NCI-H128 (cell line): Measurements from ENCODE around the gene SIPA1L3.

Source experiments
- DNase-seq: peaks from one replicate; lab custom pipeline; 2025; ENCODE audit not compliant: unreplicated experiment; lab: John Stamatoyannopoulos, UW

Gene SIPA1L3

GRCh38 chr19:37975596-37976515 lies 68.8 kb downstream of the SIPA1L3 start:
- DNase-seq: no peak

DNA sequence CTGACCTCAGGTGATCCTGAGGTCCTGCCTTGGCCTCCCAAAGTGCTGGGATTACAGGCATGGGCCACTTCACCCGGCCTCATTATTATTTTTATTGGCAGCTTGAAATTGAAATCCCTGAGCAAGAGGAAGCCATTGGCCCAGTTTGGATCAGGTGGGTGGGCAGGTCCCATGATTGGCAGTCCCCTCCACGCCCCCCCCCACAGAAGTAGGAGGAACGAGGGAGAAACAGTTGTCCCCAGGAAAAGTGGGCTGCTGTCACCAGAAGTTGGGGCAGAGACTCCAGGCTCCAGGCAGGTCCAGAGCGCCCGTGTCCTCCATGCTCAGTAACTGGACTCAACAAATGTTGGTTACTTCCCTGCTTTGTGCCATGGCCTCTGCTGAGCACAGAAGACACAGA lies 70.4 kb downstream of the SIPA1L3 start:
- DNase-seq: no peak

DNA sequence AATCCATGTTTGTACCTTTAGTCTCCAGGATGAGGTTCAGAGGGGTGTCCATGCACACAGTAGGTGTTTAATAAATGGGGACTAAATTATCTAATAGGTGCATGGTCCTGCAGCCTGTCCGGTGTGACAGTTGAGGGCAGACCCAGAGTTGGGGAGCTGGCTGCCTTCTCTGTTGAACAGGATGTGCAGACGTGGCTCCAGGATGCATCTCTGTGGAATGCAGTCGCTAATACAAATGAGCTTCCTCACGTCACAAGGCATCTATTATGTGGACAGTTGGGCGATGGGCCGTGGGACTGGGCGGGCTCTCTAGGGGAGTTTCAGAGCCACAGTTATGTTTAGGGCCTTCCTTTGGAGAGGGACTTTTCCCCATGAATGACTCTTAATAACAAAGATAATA lies 71.0 kb downstream of the SIPA1L3 start:
- no peak for DNase-seq

DNA sequence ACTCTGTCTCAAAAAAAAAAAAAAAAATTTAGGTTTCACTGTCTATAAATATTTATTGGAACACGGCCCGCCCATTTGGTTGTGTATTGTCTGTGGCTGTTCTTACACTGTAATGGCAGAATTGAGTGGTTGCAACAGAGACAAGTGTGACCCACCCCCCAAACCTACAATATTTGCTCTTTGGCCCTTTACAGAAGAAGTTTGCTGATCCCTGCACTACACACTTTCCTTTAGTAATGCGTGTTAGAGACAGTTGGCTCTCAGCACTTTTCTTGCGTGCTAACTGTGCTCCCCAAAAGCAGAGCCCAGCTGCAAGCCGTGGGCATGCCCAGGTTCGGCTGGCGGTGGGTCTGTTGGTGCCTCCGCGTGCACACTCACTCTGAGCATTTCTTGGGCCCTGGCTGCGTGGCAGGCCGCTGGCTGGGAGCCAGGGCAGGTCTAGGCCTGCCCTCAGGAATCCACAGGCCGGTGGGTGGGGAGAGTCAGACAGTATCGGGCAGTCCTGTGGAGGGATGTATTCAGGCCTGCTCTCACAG lies 72.6 kb downstream of the SIPA1L3 start:
- DNase-seq: no peak

- no peak for DNase-seq
Observed at GRCh38 chr19:37980419-37981170, 73.6 kb downstream of the SIPA1L3 start.

DNA sequence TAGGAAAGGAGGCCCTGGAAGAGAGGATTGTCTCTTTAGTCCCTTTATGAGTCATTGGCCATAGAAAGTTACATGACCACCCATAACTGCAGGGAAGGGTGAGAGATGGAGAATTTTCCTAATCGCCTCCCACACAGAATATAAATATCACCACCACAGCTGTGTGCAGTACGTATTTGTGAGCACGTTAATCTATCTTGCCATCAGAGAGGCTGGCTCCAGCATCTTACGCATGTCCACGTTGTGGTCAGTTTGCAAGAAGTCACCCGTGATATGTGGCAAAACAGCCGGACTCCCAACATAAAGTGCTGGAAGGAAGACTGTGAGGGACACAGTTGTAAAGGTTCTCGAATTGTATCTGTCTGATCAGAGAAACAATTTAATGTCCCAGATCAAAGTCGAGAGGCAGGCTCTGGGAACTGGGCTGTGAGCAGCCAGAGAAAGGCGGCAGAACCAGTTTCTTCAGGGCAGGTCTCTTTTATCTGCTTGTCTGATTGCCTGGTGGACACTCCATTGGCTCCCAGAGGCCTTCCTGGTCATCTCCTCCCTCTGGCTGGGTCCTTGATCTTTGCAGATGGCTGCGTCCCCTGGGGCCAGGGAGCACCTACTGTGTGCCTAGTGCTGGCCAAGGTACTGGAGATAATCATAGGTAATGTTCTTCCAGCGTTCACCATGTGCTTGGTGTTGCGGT lies 74.9 kb downstream of the SIPA1L3 start:
- DNase-seq: no peak

GRCh38 chr19:37982655-37983054 lies 75.6 kb downstream of the SIPA1L3 start:
- no peak for DNase-seq

GRCh38 chr19:37983153-37983552 lies 76.1 kb downstream of the SIPA1L3 start:
- no peak for DNase-seq

DNA sequence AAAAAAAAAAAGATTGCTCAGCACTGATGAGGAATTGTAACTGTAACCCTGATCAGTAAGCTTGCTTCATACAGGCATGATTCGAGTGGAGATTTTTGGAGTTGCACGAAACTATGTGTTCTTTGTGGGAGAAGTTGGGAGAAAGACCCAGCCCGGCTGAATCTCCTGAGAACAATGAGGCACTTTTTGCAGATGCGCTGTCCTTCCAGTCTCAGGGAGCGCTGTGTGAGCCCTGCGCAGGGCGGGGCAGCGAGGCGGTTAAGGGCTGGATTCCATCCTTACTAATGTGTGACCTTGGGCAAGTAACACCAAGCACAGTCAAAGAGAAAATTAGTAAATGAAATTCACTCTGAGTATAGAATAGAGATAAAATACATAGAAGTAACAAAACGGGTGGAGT lies 76.9 kb downstream of the SIPA1L3 start:
- no peak for DNase-seq

DNA sequence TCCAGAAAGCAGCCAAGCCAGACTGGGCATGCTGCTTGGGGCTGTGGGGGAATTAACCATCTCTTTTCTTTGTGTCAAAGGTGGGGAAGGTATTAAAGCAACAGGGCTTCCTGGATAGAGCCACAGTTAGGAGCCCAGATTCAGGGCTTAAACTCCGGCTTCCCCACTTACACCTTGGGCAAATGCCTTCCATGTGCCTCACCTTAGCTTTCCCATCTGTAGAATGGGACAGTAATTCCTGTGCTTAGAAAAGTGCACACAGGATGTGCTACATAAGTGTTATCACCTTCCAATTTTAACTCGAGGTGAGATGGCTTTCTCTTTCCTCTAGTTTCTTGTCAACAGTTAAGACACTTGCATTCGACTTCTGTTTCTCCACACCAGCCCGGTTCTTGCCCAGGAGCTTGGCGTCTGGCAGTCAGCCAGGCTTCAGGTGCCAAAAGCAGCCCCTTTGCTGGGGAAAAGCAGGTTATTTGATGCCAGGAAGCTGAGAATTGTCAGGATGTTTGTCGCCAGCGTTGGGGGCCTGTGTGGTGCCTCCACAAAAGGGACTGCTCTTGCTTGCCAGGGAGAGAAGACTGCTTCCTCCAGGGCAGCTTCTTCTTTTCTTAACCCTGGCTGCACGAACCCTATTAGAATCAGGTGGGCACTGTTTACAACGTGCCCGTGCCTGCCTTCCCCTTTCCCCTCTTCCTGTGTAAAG lies 79.2 kb downstream of the SIPA1L3 start:
- no peak for DNase-seq

- DNase-seq: no peak
Observed at GRCh38 chr19:37987356-37988332, 80.6 kb downstream of the SIPA1L3 start.

- no peak for DNase-seq
Observed at GRCh38 chr19:37988758-37989635, 82.0 kb downstream of the SIPA1L3 start.

DNA sequence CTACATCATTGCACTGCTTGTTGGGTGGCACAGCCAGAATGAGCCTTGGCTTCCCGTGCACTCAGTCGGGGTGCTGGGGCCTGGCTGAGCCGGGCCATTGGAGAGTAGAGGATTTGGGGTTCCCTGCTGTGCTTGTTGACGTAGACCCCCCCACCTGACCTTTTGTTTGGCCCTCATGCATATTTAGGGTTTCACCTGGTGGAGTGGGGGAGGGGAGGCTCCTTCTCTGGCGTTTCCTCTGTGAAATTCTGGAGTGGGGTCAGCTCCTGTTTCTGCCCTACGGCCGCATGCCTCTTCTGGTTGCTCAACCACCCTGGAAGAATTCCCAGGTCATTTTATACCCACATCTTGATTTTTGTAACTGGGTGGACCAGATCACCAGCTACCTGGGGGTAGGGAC lies 82.8 kb downstream of the SIPA1L3 start:
- DNase-seq: no peak

GRCh38 chr19:37990362-37990761 lies 83.4 kb downstream of the SIPA1L3 start:
- DNase-seq: no peak

DNA sequence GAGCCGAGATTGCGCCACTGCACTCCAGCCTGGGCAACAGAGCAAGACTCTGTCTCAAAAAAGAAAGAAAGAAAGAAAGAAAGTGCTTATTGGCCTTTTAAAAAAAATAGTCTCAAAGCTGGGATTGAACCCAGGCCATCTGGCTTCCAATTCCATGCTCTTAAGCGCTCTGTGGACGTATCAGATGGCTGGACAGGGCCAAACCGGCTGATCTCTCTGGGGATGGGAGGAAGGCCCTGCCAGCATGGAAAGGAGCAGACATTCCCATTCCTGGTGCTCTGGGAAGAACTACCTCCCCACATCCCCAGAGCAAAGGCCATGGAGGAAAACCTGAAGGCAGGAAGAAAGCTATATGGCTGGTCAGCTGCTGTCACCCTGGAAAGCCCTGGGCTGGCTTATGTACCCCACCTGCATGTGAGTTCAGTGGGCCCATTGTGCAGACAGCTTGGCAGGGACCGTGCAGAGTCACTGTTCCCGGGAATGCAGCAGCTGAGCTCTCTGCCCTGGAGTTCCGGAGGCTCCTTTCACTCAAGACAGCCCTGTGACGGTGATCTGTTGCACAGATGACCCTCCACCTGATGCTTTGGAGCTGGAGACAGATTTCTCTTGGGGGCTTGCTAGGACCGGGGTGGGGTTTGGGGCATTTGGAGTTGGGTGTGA lies 84.3 kb downstream of the SIPA1L3 start:
- DNase-seq: no peak

DNA sequence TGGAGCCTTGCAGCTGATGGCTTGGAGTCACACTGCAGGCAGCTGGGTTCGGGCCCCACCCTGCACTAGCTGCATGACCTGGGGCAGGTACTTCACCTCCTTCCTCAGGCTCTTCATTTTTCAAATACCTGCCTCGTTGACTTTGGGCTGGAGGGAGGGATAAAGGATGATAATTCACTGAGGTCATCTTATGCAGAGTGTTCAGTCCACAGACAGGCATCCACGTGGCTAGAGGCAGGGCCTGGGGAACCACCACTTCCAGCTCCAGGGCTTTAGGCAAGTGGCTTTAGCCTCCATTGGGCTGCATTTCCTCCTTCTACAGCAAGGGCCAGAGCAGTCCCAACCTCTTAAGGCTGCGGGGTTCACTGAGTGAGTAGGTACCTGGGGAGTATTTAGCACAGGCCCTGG lies 84.8 kb downstream of the SIPA1L3 start:
- DNase-seq: no peak

DNA sequence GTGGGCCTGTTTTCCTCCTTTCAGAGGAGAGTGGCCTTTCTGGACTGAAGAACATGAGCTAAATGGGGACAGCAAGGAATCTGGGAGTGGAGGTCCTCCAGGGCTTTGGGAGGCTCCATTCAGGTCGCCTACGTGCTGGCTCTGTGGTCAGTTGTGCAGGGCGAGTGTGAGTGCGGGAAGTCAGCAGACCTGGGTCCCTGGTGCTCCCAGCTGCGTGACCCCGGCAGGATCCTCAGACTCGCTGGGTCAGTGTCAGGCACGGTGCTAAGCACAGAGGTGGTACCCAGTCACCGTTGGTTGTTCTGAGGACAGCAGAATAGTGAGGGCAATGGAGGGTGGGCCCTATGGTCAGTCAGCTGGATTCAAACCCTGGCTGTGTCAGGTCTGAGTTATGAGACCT lies 85.8 kb downstream of the SIPA1L3 start:
- DNase-seq: no peak

GRCh38 chr19:37994823-37995130 lies 87.8 kb downstream of the SIPA1L3 start:
- DNase-seq: no peak
